Mammary epithelial cell (primary cell): ENCODE data around the gene CDCA7.

Experiments
- CTCF ChIP-seq, 2 donors: IDR thresholded peaks in 1 of 2; conservative IDR thresholded peaks in 1 of 2; 2 replicates each; pipeline ENCODE4 v1.5.1; 2011 to 2012; ENCODE audit warnings: inconsistent platforms in 2 of 2, low read length in 2 of 2, mild to moderate bottlenecking in 2 of 2, control low read depth in 1 of 2, low read depth in 1 of 2; ENCODE audit not compliant: insufficient read depth in 1 of 2; ENCODE audit errors: extremely low read depth in 1 of 2
- EZH2 ChIP-seq: IDR thresholded peaks from 2 replicates; pipeline ENCODE4 v1.6.1; 2012; ENCODE audit warnings: low read length, inconsistent platforms, borderline replicate concordance

- no peak for TF ChIP-seq CTCF (conservative IDR thresholded peaks at IDR 0.05 in 1 of 2, IDR thresholded peaks at IDR 0.05 in 1 of 2; ENCODE audit: extremely low read depth in 1 of 2, insufficient read depth in 1 of 2, low read depth in 1 of 2, low read length in 2 of 2)
- no peak for TF ChIP-seq EZH2
Measured at GRCh38 chr2:173371023-173371422, 16.4 kb downstream of the CDCA7 start.
